T-helper 9 cell (primary cell): ENCODE measurements around the gene RCC2.
"Not testable (repeated sequence)": the region's sequence is repeated elsewhere in the genome, so short reads cannot be mapped to it uniquely, and the experiment has no call there.

Source experiments
- DNase-seq: peaks from one replicate; pipeline ENCODE4 v3.0.0-alpha.2; 2020

Gene RCC2

DNA sequence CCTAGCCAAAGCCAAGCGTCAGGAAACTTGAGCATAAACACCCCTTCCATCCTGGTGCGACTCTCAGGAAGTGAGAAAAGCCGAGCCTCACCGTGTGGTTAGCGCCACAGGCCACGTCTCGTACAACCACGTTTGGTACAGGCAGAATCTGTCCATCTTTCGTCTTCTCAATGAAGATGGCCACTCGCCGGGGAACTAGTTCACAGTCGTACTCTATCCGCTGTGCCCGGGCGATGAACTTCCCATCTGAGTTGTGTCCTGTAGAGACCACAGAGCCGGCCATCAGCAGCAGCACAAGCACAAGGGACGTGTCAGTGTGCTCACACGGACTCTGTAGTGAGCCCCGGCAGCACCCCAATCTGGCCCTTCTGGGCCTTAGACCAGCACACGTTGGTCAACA, 23.1 kb downstream of the RCC2 start:
- no peak for DNase-seq

DNA sequence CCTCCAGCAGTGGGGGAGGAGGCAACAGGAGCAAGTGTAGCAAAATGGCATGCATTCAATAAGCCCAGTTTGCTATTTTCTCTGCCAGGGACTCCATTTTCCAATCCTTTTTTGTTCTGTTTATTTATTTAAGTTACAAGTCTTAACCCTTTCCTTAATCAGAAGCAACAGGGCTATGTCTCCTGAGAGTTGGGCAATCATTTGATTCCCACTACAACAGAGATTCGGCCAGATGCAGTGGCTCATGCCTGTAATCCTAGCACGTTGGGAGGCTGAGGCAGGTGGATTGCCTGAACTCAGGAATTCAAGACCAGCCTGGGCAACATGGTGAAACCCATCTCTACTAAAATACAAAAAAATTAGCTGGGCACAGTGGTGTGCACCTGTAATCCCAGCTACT, 25.5 kb downstream of the RCC2 start:
- no peak for DNase-seq

DNA sequence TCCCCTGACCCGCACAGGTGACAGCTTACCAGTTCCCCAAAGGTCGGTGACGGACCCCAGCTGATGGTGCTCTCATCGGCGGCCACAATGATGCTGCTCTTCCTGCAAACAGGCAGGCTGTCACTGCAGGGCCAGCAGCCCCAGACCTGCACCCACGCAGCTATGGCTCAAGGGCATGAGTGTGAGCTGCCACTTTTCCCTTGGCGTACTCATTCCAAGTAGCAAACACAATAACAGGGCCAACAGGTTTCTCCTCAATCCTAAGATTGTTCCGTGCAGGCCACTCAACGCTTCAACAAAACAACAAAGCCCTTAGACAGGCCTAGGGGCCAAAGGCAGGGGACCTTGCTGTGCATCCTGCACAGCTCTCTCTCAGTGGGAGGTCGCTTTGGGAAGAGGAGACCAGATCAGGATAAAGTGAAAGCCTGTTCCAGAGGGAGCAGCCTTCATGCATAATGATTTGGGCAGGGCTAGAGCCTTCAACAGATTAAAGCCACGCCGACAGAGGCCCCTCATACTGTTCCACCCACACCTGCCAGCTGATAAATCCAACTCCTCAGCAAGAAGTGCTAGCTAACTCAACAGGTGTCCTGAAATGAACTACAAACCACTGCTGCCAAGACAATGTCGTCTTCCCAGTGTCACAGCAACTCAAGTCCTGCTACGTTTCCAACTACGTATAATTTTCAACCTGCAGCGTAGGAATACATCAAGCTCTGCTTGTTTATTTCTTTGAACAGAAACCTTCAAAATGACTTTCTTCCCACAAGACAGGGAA, 27.2 kb downstream of the RCC2 start:
- no peak for DNase-seq

DNA sequence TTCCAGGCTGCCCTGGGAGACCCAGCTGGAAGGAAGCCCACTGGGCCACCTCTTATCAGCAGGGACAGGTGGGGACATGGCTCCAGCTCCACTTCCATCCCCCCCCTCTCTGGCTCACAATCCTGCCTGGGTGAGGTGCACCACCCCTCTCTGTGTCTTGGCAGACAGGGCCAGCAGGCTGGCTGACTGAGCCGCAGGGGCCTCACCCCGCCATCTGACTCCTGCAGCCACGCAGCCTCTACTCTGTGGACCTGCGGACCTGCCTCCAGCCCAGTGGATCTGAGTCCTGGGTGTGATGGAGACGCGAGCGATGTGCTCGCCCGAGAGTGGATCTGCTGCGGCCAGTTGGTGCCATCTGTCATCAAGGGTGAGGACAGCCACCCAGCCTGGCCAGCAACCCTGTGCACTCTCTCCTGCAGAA, 30.1 kb downstream of the RCC2 start:
- no peak for DNase-seq

DNA sequence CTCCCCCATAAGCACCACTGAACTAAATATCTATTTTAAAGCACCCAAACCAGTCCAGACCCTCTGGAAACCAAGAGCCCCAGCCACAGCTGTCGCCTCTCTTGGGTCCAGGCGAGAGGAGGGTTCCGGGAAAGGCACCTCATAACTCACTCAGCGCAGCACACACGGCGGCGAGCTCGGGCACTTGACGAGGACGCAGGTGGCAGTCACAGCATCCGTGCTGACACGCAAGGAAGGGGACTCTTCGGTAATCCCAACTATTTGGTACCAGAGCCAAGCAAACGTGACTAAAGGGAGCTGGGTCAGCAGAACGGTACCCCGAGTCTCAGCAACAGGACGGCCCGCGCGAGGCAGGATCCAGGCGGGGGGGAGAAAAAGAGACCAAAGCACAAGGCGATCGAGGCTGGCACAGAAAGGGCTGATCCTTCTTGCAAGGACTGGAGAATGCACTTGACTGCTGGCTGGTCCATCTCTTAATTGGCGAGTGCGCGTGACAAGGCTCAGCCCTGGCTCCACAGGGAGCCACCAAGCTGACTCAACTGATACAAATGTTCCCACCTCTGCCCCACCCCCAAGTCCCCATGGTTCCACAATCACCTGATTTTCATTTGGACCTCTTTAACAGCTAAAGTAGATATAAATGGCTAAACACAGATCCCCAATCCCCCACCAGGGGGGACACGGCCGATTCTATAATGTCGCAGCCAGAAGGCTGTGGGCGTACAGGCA, 31.5 kb downstream of the RCC2 start:
- DNase-seq, result not testable (repeated sequence)

DNA sequence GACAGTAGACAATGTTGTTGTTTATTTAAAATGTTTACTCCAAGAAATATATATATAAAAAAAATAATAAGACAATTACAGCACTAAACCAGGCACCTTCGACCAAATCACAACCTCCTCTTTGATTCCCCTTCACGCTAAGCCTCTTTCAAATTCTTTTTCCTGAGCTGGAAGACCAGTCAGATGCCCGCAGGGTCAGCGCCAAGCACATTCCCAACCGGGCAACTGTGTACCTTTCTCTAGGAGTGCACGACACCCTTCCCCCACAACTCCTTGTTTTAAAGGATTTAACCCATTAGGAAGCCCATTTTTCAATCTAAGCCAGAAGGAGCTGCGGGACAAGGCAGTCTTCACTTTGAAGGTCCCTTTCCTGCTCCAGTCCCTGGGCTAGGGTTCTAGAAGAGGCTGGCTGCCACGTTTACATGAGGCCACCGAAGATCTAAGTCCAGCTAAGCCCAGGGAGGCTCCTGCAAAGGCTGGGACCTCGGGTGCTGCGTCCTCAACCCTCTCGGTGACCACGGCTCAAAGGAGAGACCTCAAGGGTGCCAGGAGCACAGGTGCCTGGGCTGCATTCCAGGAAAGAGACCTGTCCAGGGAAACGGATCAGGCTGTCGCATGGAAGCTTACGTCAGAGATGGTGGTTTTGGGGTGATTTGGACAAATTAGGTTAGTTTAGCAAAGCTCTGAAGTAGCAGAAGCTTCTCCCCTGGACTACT, 32.6 kb downstream of the RCC2 start:
- DNase-seq, result not testable (repeated sequence)

DNA sequence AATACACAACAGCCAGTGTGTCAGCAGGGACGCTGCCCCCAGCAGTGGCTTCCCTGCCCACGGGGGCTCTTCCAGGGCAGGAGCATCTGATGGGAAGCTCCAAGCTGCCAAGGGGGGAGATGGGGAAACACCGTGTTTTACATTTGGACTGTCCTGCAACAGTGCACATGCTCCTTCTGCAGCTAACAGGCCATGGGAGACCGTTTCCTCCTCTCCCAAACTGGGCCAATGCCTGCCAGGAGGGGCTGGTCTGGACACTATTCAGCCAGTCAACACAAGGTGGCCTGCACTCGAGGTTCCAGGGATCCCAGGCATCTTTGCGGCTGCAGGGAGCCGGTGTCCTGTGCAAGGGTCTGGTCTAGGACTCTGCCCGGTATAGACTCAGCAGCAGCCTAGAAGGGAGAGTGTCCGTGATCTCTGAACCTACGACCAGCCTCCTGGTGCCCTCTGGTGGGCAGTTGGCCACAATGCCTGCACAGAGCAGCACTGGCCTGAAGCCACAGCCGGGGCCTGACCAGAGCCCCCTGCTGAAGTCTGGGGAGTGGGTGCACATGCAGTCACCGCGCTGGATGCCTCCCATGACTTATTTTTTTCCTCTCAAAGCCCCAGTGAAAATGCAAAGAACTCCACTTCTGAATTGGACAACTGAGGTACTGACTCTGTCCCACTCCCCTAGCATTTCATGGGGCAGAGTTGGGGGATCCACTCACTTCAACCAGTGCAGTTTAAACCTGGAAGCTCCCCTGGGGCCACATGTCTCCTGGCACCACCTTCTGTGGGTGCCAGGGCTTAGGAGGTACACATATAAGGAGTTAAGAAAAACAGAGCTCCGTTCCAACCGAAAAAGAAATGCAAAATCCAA, 33.3 kb downstream of the RCC2 start:
- no peak for DNase-seq

DNA sequence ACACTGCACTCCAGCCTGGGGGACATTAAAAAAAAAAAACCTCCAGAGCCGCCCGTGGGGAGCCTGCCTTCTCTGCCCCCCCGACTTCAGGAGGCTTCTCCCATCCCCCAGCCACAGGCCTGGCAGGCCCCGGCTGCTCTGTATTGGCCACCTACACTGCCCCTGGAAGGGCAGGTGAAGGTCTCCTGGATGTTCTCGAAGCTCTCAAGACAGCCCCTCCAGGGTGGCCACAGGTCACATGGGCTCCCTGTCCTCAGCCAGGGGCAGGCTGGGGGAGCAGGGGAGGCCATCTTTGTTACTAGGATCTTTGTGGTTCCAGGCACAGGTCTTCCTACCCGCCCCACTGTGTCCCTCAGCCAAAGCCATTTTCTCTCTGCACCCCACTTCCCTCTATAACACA, 34.7 kb downstream of the RCC2 start:
- DNase-seq, result no peak

DNA sequence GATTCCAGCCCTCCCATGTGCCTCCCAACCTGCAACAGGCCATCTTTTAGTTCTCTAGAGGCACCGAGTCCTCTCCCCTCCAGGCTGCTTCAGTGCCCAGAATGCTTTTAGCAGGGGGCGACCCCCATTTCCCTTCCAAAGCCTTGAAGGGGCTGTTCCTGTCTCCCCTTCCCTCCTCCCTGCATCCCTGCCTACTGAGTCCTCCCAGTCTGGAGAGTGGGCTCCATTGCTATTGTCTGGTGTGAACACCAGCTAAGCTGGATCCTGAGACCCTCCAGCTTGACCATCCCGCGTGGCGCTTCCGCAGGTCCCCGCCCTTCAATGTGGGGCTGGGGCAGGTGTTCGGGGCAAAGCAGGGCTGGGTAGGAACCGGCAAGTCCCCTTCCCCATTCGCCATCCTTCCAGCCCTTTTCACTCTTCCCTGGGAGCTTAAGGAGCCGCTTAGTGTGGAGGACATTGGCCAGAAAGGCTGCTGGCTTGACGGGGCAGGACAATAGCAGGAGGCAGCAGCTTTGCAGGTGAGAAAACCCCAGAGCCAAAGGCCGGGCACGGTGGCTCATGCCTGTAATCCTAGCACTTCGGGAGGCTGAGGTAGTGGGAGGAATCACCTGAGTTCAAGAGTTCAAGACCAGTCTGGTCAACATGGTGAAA, 35.3 kb downstream of the RCC2 start:
- no peak for DNase-seq

DNA sequence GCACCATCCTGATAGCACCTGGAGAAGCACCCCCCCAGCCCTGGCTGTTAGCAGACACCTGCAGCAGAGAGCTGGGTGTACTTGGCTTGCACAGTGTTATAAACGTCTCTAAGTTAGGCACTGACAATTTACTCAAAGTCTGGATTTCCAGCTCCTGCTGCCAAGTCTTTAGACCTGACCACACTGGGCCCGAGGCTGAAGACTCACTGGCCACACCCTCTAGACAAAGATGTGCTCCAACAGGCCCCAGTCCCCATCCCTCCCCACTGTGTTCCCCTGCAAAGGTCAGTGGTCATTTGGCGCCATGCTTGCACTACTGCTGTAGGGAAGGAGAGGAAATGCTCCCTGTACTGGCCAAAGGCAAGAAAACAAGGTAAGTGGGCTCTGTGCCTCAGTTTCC, 36.4 kb downstream of the RCC2 start:
- DNase-seq, result no peak

DNA sequence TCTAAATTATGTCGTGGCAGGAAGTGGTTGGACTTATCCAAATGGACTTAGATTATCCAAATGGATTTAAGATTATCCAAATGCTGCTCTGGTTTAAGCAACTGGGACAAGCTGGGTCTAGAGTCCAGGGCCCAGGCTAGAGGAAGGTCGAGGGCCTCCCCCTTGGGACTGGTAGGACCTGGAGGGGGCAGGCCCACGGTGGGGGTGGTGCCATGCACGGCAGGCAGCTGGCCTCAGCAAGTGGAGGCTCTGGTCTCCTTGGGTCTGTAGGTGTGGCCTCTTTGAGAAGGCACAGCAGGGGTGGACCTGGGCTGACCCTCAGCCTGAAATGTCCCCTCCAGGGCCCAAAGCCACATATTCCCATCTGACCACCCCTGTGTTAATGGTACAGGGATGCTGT, 37.6 kb downstream of the RCC2 start:
- DNase-seq, result no peak

DNA sequence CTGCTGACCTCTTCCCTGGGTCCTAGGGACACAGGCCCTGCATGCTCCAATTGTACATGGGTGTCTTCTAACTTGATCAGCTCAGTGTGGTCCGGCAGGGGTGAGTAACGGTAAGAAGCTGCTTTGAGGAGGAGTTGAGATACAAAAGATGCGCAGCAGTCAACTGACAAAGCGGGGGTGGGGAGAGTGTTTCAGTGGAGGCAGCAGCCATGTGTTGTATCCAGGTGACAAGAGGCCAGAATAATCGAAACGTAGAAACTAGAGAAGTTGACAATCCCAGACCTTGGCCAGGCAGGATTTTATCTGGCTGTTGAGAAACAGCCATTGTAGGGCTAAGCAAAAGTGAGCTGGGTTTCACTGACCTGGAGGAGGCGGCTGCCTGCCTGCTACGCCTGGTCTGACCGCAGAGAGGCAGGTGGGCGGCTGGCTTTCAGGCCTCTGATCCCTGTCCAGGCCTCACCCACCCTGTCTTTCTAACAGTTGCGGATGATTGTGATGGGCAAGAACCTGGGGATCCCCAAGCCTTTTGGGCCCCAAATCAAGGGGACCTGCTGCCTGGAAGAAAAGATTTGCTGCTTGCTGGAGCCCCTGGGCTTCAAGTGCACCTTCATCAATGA, 38.6 kb downstream of the RCC2 start:
- no peak for DNase-seq

DNA sequence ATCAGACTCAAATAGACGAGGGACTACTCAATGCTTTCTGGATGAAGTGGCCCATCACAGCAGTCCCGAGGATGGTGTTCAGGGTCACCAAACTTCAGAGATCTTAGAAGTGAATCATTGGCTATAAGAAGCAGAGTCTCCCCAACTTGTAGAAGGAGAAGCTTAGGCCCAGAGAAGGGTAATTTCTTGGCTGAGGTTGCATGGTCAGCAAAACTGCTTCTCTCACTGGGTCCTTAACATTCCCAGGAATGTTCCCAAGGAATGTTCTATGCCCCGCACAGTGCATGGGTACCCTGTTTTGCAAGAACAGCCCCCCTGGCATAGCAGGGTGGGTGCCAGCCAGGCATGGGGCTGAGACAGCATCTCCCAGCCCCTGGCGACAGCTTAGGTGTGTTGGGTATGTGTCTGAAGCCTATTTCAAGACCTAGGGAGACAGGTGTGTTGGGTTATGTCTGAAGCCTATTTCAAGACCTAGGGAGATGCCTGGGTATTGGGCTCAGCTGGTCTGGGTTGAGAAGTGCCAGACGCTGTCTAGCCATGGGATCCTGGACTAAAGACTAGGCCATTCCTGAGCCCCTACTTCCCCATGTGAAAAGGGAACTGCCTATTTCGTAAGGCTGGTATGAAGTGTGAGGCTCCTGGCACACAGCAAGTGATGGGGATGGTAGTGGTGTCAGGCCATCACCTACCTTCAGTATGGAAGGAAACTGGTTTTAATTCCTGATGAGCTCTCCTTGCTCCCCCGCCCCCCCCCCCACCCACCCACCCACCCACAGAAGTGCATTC, 41.4 kb downstream of the RCC2 start:
- no peak for DNase-seq

DNA sequence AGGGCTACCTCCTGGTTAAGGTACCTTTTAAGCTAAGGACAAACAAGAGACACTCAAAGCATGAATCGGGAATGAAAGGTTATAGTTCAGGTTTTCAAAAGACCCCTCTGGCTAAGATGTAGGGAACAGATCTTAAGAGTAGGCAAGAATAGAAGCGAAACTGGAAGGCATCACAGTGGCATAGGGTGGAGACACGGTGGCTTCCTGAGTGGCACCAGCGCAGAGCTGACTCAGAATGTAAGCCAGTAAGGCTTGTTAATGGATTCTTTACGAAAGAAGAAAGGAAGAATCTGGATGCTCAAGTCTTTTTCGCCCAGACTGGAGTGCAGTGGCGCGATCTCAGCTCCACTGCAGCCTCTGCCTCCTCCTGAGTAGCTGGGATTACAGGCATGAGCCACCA, 46.2 kb downstream of the RCC2 start:
- DNase-seq, result no peak

DNA sequence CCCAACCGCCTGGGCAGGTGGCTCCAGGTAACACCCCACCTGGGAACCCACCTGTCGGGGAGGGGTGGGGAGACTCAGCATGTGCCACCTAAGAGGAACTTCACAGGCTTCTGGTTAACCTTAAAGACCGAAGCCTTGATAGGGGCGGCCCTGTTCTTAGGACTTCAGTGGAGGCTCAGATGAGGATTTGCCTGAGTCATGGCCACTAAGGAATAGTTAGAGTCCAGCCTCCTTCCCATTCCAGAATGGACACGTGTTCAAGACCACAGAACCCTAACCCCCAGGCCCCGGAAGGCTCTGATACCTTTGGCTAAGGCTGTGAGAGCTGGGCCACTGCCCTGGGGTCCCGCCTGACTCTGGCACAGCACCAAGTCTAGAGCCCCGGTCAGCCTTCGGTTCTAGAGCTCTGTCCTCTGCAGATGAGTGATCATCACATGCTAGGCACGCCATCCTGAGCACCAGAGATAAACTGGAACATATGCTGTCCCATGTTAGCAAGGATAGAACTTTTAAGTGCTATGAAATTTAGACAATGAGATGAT, 47.2 kb downstream of the RCC2 start:
- no peak for DNase-seq

DNA sequence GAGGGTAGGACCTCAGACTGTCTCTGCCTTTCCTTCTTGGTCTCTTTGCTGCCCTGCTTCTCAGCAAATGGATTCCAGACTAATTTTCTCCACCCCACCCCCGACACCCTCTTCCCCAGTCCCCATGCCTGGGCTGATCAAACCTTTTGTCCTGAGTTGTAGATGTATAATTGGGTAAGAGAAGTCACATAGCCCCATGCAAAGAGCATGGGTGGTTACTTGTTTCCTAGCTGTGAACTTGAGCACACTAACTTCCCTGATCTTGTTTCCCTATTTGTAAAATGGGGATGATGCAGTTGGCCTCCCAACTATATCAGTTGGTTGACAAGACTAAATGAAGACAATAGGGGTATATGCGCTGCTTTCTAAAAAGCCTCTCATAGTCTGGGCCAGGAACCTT, 58.3 kb downstream of the RCC2 start:
- no peak for DNase-seq

DNA sequence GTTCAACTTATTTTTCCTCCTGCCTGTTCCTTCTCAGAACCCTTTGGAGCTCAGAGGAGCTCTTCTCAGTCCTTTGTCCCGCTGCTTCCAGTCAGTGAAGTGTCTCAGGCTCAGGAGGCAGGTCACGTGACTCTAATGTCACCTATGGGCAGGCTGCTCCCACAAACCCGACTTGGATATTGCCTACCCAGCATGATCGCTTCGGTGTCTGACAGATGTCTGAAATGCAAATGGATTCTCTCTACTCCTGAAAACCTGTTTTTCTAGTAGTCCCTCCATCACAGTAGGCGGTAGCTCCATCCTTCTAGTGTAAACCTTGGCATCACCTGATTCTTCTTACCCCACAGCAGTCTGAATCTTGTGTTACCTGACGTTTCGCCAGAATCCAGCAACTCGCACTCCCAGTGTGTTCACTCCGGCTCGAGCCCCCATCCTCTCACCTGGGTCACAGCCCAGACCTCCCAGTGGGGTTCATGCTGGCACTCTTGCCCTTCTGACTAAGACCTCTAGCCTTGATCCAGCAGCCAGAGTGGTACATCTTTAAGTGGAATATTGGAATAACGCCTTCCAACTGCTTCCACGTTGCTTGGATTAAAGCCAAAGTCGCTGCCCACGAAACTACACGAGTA, 62.0 kb downstream of the RCC2 start:
- DNase-seq, result no peak

DNA sequence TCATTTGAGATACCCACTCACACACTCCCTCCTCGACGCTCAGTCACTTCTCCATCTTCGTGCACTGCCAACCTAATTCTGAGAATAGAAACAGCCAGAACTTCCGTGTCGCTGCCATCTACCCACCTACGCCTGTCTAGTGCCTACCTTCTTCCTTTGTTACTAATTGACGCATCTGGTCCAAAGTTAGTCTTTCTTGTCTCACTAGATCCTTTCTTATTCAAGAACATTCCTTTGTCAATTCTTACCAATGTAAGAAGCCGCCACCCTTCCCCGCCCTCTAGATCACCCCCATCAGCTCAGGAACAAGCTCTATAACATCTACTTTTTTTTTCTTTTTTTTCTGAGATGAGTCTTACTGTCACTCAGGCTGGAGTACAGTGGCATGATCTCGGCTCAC, 63.8 kb downstream of the RCC2 start:
- DNase-seq, result no peak

DNA sequence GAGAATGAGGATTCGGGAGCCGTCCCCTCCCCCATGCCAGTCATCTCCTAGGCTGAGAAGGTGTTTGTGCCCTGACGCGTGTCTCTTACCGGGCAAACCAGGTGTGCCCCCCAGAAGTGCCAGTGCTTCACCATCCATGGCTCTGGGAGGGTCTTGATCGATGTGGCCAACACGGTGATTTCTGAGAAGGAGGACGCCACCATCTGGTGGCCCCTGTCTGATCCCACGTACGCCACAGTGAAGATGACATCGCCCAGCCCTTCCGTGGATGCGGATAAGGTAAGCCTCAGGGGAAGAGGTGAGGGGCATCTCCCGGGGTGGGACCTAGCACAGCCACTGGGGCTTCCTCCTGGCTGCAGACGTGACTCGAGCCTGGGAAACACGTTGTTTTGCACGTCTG, 66.5 kb downstream of the RCC2 start:
- DNase-seq, result no peak

DNA sequence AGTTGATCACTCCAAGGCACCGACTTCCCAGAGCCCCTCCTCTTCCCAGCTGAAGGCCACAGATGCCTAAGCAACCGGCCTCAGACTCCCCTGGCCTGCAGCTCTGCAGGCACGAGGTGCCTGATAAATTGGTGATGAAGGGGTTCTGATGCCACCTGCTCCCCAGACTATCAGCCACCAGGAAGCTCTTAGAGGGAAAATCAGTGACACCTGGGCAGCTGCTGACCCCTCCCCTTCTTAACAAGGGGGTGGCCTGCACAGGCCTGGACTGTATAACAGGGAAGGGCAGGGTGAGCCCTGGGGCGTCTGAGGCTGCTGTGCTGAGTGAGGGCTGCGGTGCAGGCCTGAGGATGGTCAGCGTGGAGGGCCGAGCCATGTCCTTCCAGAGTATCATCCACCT, 67.6 kb downstream of the RCC2 start, which contains the start of gene PADI6:
PADI6 (plus strand) TSS at position 301 of the 400 bp plus-strand sequence; CDS start at position 351, 50 bp downstream.
- no peak for DNase-seq
